Ramos (cell line): ENCODE measurements around the gene SLC41A1.
"Not testable (repeated sequence)": the region's sequence is repeated elsewhere in the genome, so short reads cannot be mapped to it uniquely, and the experiment has no call there.

Source experiments
- in situ Hi-C: fragments of 300-500 bp; cut with MboI; formaldehyde crosslinking; loops from one replicate; pipeline ENCODE4 v1.14.3; 2022; ENCODE audit warnings: low sequenced_read_pairs; ENCODE audit not compliant: unreplicated experiment

SLC41A1 gene

GRCh38 chr1:205823260-205823659 is 10.3 kb upstream of the SLC41A1 start:
- in situ Hi-C loops = not testable (repeated sequence)

GRCh38 chr1:205822397-205822796 is 9.4 kb upstream of the SLC41A1 start:
- in situ Hi-C loops = no loop called here

GRCh38 chr1:205817988-205818387 is 5.0 kb upstream of the SLC41A1 start:
- in situ Hi-C loops = no loop called here

GRCh38 chr1:205817364-205817763 is 4.4 kb upstream of the SLC41A1 start:
- in situ Hi-C loops = no loop called here

- in situ Hi-C loops = no loop called here
Observed at GRCh38 chr1:205813755-205814058, 709 bp upstream of the SLC41A1 start.

GRCh38 chr1:205812271-205812877 is 624 bp downstream of the SLC41A1 start:
- in situ Hi-C loops = no loop called here

GRCh38 chr1:205811660-205812059 is 1.3 kb downstream of the SLC41A1 start:
- in situ Hi-C loops = no loop called here

GRCh38 chr1:205810448-205811157 is 2.4 kb downstream of the SLC41A1 start:
- in situ Hi-C loops = no loop called here

GRCh38 chr1:205809942-205810345 is 3.1 kb downstream of the SLC41A1 start:
- in situ Hi-C loops = no loop called here

- in situ Hi-C loops = no loop called here
Observed at GRCh38 chr1:205809469-205809868, 3.5 kb downstream of the SLC41A1 start.

GRCh38 chr1:205805082-205805711 is 7.8 kb downstream of the SLC41A1 start:
- in situ Hi-C loops = no loop called here

GRCh38 chr1:205804605-205805004 is 8.4 kb downstream of the SLC41A1 start:
- in situ Hi-C loops = no loop called here

GRCh38 chr1:205803986-205804385 is 9.0 kb downstream of the SLC41A1 start:
- in situ Hi-C loops = no loop called here

GRCh38 chr1:205802060-205802459 is 10.9 kb downstream of the SLC41A1 start:
- in situ Hi-C loops = no loop called here

GRCh38 chr1:205800981-205801703 is 11.9 kb downstream of the SLC41A1 start:
- in situ Hi-C loops = no loop called here

- in situ Hi-C loops = no loop called here
Observed at GRCh38 chr1:205800427-205800826, 12.6 kb downstream of the SLC41A1 start.

GRCh38 chr1:205798577-205798976 is 14.4 kb downstream of the SLC41A1 start:
- in situ Hi-C loops = loop anchor here (10.0 kb wide), 1 partner anchor 316 kb away; the partner anchor contains the start of gene AVPR1B

- in situ Hi-C loops = loop anchor here (10.0 kb wide), 1 partner anchor 318 kb away; the partner anchor contains the start of gene AVPR1B
Observed at GRCh38 chr1:205797168-205797567, 15.8 kb downstream of the SLC41A1 start.

- in situ Hi-C loops = loop anchor here (5.0 to 10.0 kb wide), 2 partner anchors 173 to 321 kb away; partner anchors contain the start of gene AVPR1B
Observed at GRCh38 chr1:205794011-205794730, 18.8 kb downstream of the SLC41A1 start.
